Cardiac muscle cell (in vitro differentiated cells and primary cell): ENCODE results near the gene TERT. TPM values are rescaled to one million over a fixed set of nuclear protein-coding genes. Genes with fewer than 3 reads are reported as not detected.
"Not testable (repeated sequence)": the region's sequence is repeated elsewhere in the genome, so short reads cannot be mapped to it uniquely, and the experiment has no call there.

Experiments used
- DNase-seq, 2 donors: peaks; one replicate each; pipeline versions ENCODE4 v3.0.0 to v3.0.0-alpha.2; 2010 to 2017; ENCODE audit warnings: low read depth in 1 of 2, low spot score in 1 of 2
- H3K27ac ChIP-seq: fragments of 200-600 bp; sonication (generic); 2 replicates; pipeline ENCODE4 v1.5.1; 2016
- H3K27me3 ChIP-seq: fragments of 200-600 bp; sonication (generic); 2 replicates; pipeline ENCODE4 v1.6.0; 2016; ENCODE audit warnings: control low read depth
- H3K36me3 ChIP-seq: fragments of 200-600 bp; sonication (generic); 2 replicates; pipeline ENCODE4 v1.5.1; 2016; ENCODE audit warnings: control low read depth
- H3K4me1 ChIP-seq: fragments of 200-600 bp; sonication (generic); 2 replicates; pipeline ENCODE4 v1.8.1; 2017; ENCODE audit warnings: low read depth, mild to moderate bottlenecking, mixed run types
- H3K4me3 ChIP-seq: fragments of 200-600 bp; sonication (generic); 2 replicates; pipeline ENCODE4 v1.5.1; 2016; ENCODE audit warnings: mild to moderate bottlenecking
- H3K9me3 ChIP-seq: fragments of 200-600 bp; sonication (generic); 2 replicates; pipeline ENCODE4 v1.5.1; 2017; ENCODE audit warnings: low read depth, mild to moderate bottlenecking, control low read depth
- polyA plus RNA-seq: library from polyadenylated mRNA; unstranded; fragments of >200 nt; fragmentation: Nextera tagmentation; extraction: Ambion mirVana; gene quantifications from 2 replicates; pipeline ENCODE4 v1.2.1, GENCODE V29; 2016
- total RNA-seq: library from RNA; depleted of rRNA; stranded (reverse); fragments of >200 nt; gene quantifications from 2 replicates; pipeline ENCODE4 v1.2.3, GENCODE V29; 2016
- TF ChIP-seq, protein P1 (sequence below): IDR thresholded peaks from 2 replicates; pipeline ENCODE4 v1.5.1; 2012; ENCODE audit warnings: low read depth, mild to moderate bottlenecking, low read length

Gene TERT
- total and polyA plus RNA-seq, 2 experiments from 2014 or later = 0.30 TPM; not detected in 1

DNA sequence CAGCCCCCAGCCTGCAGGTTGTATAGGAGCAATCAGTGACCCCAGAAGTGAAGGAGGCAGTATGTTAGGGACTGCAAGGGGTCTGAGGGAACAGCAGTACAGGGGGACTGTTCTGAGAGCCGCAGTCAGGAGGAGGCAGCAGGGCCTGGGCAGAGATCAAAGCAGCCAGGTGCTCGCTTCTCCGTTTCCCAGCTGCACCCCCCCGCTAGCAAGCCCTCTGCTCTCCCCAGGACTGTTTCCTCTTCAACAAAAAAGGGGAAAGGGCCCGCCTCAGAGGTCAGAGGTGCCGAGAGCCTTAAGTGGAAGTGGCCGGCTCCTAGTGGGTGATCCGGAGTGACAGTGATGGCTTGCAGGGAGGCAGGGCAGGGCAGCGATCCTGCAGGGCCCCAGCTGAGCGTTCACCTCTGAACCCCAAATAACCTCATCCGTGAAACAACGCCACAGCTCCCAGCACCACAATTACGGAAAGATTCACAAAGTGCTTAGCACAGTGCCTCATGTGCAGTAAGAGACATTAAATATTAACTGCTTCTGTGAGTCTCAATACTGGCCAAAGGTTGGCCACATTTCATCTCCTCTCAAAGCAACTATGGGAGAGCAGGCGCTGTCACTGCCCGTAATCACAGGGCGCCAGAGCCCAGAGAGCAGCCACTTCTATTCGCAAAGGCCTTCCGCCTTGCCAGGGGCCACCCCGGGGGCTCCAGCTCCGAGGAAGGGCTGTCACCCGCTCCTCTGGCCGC, 42.1 kb upstream of the TERT start:
- no peaks in the 10 kb centered on the region for H3K27me3 ChIP-seq
- peak overlapping the region; percentile 28 for H3K27ac ChIP-seq
- H3K4me1 ChIP-seq = no peaks in the 10 kb centered on the region
- TF ChIP-seq, protein P1, sequence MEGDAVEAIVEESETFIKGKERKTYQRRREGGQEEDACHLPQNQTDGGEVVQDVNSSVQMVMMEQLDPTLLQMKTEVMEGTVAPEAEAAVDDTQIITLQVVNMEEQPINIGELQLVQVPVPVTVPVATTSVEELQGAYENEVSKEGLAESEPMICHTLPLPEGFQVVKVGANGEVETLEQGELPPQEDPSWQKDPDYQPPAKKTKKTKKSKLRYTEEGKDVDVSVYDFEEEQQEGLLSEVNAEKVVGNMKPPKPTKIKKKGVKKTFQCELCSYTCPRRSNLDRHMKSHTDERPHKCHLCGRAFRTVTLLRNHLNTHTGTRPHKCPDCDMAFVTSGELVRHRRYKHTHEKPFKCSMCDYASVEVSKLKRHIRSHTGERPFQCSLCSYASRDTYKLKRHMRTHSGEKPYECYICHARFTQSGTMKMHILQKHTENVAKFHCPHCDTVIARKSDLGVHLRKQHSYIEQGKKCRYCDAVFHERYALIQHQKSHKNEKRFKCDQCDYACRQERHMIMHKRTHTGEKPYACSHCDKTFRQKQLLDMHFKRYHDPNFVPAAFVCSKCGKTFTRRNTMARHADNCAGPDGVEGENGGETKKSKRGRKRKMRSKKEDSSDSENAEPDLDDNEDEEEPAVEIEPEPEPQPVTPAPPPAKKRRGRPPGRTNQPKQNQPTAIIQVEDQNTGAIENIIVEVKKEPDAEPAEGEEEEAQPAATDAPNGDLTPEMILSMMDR = no peak
- peaks cover 47% of the 10 kb centered on the region for H3K36me3 ChIP-seq
- no peaks in the 10 kb centered on the region for H3K9me3 ChIP-seq
- no peak for DNase-seq
- no peak overlapping the region for H3K4me3 ChIP-seq

DNA sequence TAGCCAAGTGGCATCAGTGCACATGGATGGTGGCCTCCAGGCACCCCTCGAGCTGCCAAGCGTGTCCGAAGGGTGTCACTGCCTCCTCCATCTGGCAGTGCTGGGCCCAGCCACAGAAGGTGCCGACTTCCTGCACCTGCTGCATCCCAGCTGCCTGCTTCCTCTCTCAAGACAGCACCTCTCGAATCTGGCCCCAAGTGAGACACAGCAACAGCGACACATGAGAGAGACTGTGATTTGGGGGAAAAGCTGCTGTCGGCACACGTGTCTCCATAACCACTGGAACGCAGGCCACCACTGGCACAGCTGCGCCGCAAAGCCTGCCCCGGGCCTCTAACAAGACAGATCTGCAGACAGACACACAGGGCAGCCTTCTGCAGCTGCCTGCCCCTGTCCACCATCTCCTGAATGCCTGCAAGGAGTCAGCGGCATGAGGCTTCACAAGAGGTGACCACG, 41.3 kb upstream of the TERT start:
- Histone ChIP-seq H3K27me3 (no peaks in the 10 kb centered on the region), H3K27ac (no peak overlapping the region), H3K36me3 (peaks cover 43% of the 10 kb centered on the region)

DNA sequence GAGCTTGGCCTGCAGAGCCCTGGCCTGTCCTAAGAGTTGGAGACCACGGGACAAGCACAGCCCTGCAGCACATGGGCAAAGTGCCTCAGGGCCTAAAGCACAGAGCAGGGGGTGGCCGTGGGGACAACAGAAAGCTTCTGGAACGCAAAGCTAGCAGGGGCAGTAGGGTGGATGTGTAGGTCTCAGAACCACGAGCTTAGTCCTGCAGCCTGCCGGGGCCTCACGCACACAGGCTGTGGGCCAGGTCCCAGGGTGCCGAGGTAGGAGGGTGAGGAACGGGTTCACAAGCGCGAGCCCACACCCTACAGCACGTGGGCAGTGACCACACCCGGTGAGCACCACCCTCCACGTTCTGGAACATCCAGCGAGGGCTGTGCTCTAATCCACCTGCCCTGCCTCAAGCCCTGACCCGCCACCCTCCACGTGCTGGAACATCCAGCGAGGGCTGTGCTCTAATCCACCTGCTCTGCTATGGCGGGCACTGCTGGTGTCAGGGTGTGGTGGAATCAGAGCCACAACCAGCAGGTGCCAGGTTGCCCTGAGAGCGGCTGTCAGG, 40.8 kb upstream of the TERT start:
- H3K4me1 ChIP-seq = no peaks in the 10 kb centered on the region
- peaks cover 41% of the 10 kb centered on the region for H3K36me3 ChIP-seq
- H3K4me3 ChIP-seq = no peak overlapping the region
- DNase-seq = no peak
- H3K9me3 ChIP-seq = no peaks in the 10 kb centered on the region
- no peaks in the 10 kb centered on the region for H3K27me3 ChIP-seq
- no peak overlapping the region for H3K27ac ChIP-seq
- TF ChIP-seq, protein P1 = no peak

More for the DNA sequence above, 41.3 kb upstream of the TERT start:
- no peaks in the 10 kb centered on the region for H3K4me1 ChIP-seq
- no peak for DNase-seq
- TF ChIP-seq, protein P1 = no peak
- H3K9me3 ChIP-seq = no peaks in the 10 kb centered on the region
- H3K4me3 ChIP-seq = no peak overlapping the region

DNA sequence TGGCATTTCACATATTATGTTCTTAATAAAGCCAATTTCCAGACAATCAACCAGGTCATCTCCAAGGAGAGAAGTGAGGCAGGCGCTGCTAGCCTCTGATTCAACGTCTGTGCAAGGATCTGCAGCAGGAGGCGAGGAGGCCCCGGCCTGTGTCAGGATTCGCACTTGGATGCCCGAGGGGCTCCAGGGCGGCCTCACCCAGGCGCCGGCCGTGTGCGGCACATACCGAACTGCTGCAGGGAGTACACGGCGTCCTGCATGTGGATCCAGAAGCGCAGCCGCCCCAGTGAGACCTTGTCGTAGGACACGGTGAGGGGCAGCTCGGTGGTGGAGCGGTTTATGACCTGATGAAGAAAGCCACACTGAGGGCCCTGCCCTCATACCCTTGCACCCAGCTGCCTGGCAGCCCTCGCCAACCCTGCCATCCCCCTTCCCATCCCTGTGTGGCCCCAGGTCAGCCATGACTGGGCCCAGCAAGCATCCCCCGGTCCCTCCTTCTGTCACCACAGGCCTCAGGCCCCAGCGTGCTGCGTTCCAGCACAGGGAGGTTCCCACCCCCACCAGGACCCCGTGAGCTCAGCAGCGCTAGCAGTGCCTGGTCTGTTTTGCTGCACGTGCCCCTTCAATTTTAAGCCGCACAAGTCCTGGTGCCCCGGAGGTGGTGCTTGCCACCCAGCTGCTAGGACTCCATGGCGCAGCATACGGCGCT, 40.1 kb upstream of the TERT start:
- no peak for DNase-seq
- peaks cover 41% of the 10 kb centered on the region for H3K36me3 ChIP-seq
- H3K27ac ChIP-seq = no peak overlapping the region
- H3K4me3 ChIP-seq = no peak overlapping the region
- H3K9me3 ChIP-seq = no peaks in the 10 kb centered on the region
- no peaks in the 10 kb centered on the region for H3K27me3 ChIP-seq
- TF ChIP-seq, protein P1 = no peak
- no peaks in the 10 kb centered on the region for H3K4me1 ChIP-seq

DNA sequence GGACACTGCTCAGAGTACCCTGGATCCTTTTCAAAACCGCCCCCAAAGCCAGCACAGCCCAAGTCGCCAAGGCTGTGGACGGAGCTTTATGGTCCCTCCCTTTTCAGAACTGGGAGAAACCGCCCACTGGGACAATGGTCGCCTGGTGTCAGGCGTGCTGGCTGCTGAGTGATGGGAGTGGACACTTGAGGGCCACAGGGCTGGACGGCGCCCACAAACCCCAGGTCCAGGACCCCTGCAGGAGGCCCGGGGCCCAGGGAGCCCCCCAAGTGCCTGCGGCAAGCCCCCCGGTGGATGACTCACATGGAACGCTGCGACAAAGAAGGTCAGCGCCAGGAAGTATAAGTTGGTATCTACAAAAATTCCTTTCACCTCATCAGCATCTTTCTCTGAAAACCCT, 39.1 kb upstream of the TERT start:
- Histone ChIP-seq H3K4me1 (no peaks in the 10 kb centered on the region), H3K9me3 (no peaks in the 10 kb centered on the region), H3K36me3 (peaks cover 41% of the 10 kb centered on the region), H3K4me3 (no peak overlapping the region), H3K27me3 (no peaks in the 10 kb centered on the region), H3K27ac (no peak overlapping the region)
- TF ChIP-seq, protein P1 = no peak
- no peak for DNase-seq

DNA sequence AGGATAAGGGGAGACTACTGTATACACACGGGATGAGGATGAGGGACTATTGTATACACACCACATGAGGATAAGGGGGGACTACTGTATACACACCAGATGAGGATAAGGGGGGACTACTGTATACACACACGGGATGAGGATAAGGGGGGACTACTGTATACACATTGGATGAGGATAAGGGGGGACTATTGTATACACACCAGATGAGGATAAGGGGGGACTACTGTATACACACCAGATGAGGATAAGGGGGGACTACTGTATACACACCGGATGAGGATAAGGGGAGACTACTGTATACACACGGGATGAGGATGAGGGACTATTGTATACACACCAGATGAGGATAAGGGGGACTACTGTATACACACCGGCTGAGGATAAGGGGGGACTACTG, 38.4 kb upstream of the TERT start:
- H3K4me1 ChIP-seq, H3K27me3 ChIP-seq, H3K27ac ChIP-seq, H3K9me3 ChIP-seq, H3K4me3 ChIP-seq: not testable (repeated sequence)
- peak in 1 of 2 donors; percentile 24 for DNase-seq
- peaks cover 35% of the 10 kb centered on the region for H3K36me3 ChIP-seq
